Natural killer cell (primary cell): Measurements from ENCODE around the gene WDR33. TPM values are rescaled to one million over a fixed set of nuclear protein-coding genes. Genes with fewer than 3 reads are reported as not detected.
"Not testable (repeated sequence)": the region's sequence is repeated elsewhere in the genome, so short reads cannot be mapped to it uniquely, and the experiment has no call there.

ENCODE experiments used
- ATAC-seq, 3 donors: fragments of 150-1000 bp in 2 of 3; fragments of 200-7000 bp in 1 of 3; cut with Tn5 transposase; 1 replicate in 1 of 3; 2 replicates in 2 of 3; pipeline ENCODE4 v1.10.0; 2021; ENCODE audit warnings: mild to moderate bottlenecking in 2 of 3, moderate library complexity in 2 of 3
- DNase-seq, 2 donors: peaks; one replicate each; pipeline versions ENCODE4 v3.0.0 to v3.0.0-alpha.2; 2013 to 2021; ENCODE audit warnings: mixed read lengths in 1 of 2
- H3K27ac ChIP-seq: one replicate; pipeline ENCODE4 v1.5.1; 2013; ENCODE audit warnings: mild to moderate bottlenecking, low read length
- H3K27me3 ChIP-seq: one replicate; pipeline ENCODE4 v1.6.1; 2013; ENCODE audit warnings: low read length; ENCODE audit not compliant: control insufficient read depth, insufficient read depth
- H3K36me3 ChIP-seq: one replicate; pipeline ENCODE4 v1.6.1; 2013; ENCODE audit warnings: low read length; ENCODE audit not compliant: control insufficient read depth, insufficient read depth
- H3K4me1 ChIP-seq: one replicate; pipeline ENCODE4 v1.6.1; 2013; ENCODE audit warnings: low read length; ENCODE audit not compliant: control insufficient read depth, insufficient read depth
- H3K4me3 ChIP-seq: one replicate; pipeline ENCODE4 v1.5.1; 2013; ENCODE audit warnings: low read length
- H3K9me3 ChIP-seq: one replicate; pipeline ENCODE4 v1.6.1; 2013; ENCODE audit warnings: low read length; ENCODE audit not compliant: control insufficient read depth, insufficient read depth
- H3K27ac Mint-ChIP-seq, 2 donors: one replicate each; pipeline ENCODE4 v1.8.0; 2022; ENCODE audit warnings: mild to moderate bottlenecking in 2 of 2, mixed read lengths in 2 of 2, moderate library complexity in 1 of 2
- H3K27me3 Mint-ChIP-seq, 2 donors: one replicate each; pipeline ENCODE4 v1.8.0; 2022; ENCODE audit warnings: low read depth in 2 of 2, mixed read lengths in 2 of 2
- H3K36me3 Mint-ChIP-seq: one replicate; pipeline ENCODE4 v1.8.0; 2022; ENCODE audit warnings: mixed read lengths
- H3K4me1 Mint-ChIP-seq, 2 donors: one replicate each; pipeline ENCODE4 v1.8.0; 2022; ENCODE audit warnings: mixed read lengths in 2 of 2
- H3K4me3 Mint-ChIP-seq: one replicate; pipeline ENCODE4 v1.8.0; 2022; ENCODE audit warnings: mild to moderate bottlenecking, moderate library complexity, mixed read lengths
- H3K9me3 Mint-ChIP-seq, 2 donors: one replicate each; pipeline ENCODE4 v1.8.0; 2022; ENCODE audit warnings: mixed read lengths in 2 of 2
- CTCF ChIP-seq: fragments of 200-600 bp; IDR thresholded peaks from one replicate; pipeline ENCODE4 v1.8.0; 2022; ENCODE audit warnings: antibody characterized with exemption
- whole genome bisulfite sequencing: methylation state at CpG from one replicate; pipeline ENCODE4 v1.1.7; 2013; ENCODE audit warnings: missing lambda C conversion rate; ENCODE audit not compliant: insufficient coverage; 5-methylcytosine and 5-hydroxymethylcytosine counted together
- intact Hi-C: fragments of 100-400 bp; cut with micrococcal nuclease; formaldehyde crosslinking; loops from one replicate; pipeline ENCODE4 v1.14.2; 2022
- total RNA-seq, 4 donors: library from RNA; stranded (reverse); fragments of 120-200 nt in 1 of 4; gene quantifications; one replicate each; pipeline versions ENCODE4 v1.2.3 to v1.2.4, GENCODE V29; 2013 to 2022

WDR33 gene
- total RNA-seq, 3 donors from 2014 or later (not counting 1 experiment from before 2014, with no cell fraction given): 55.2 to 78.4 (median 55.3) TPM

- Histone ChIP-seq H3K9me3 (no peaks in the 10 kb centered on the region), H3K4me1 (peaks cover under 1% of the 10 kb centered on the region), H3K36me3 (peaks cover 32% of the 10 kb centered on the region), H3K27me3 (no peaks in the 10 kb centered on the region), H3K4me3 (no peak overlapping the region), H3K27ac (no peak overlapping the region)
- no peaks in the 10 kb centered on the region for H3K36me3 Mint-ChIP-seq
- ATAC-seq: no peak
- intact Hi-C loops: no loop called here
- peak overlapping the region in 1 of 2 donors; percentile 45 for H3K27ac Mint-ChIP-seq
- TF ChIP-seq CTCF: no peak
- H3K4me1 Mint-ChIP-seq: peaks cover 23 to 25% of the 10 kb centered on the region in 2 donors
- no peak for DNase-seq
- WGBS: 94% methylated on average over 8 of the region's 9 CpGs
- no peaks in the 10 kb centered on the region for H3K9me3 Mint-ChIP-seq
- no peaks in the 10 kb centered on the region for H3K27me3 Mint-ChIP-seq
- no peak overlapping the region for H3K4me3 Mint-ChIP-seq
These were observed 39.8 kb downstream of the WDR33 start for GRCh38 chr2:127770973-127771735.

DNA sequence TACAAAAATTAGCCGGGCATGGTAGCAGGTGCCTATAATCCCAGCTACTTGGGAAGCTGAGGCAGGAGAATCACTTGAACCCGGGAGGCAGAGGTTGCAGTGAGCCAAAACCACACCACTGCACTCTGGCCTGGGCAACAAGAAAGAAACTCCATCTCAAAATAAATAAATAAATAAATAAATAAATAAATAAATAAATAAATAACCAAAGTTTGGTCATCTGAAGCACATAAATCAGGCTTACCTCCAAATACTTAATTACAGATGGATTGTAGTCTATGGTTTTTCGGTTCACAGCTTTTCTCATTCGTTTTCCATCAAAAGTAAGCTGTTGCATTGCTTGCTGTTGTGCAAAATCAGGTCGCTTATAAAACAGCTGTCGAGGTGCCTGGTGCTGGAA, 40.4 kb downstream of the WDR33 start:
- H3K4me3 ChIP-seq, ATAC-seq, H3K9me3 Mint-ChIP-seq, H3K9me3 ChIP-seq, H3K4me1 ChIP-seq, DNase-seq, H3K27me3 Mint-ChIP-seq, H3K4me3 Mint-ChIP-seq, intact Hi-C loops, H3K27ac ChIP-seq, H3K36me3 Mint-ChIP-seq, H3K27ac Mint-ChIP-seq, H3K27me3 ChIP-seq: not testable (repeated sequence)
- peaks cover 17 to 19% of the 10 kb centered on the region in 2 donors for H3K4me1 Mint-ChIP-seq
- WGBS: 100% methylated on average over 5 of the region's 6 CpGs
- peaks cover 32% of the 10 kb centered on the region for H3K36me3 ChIP-seq

- Histone ChIP-seq H3K27me3 (no peaks in the 10 kb centered on the region), H3K27ac (no peak overlapping the region), H3K4me1 (no peaks in the 10 kb centered on the region), H3K4me3 (no peak overlapping the region), H3K36me3 (peaks cover 42% of the 10 kb centered on the region), H3K9me3 (no peaks in the 10 kb centered on the region)
- intact Hi-C loops: no loop called here
- no peak for ATAC-seq
- no peaks in the 10 kb centered on the region for H3K9me3 Mint-ChIP-seq
- peak overlapping the region; percentile 11 to 64 for H3K27ac Mint-ChIP-seq
- DNase-seq: no peak
- H3K36me3 Mint-ChIP-seq: no peaks in the 10 kb centered on the region
- no peaks in the 10 kb centered on the region for H3K27me3 Mint-ChIP-seq
- H3K4me3 Mint-ChIP-seq: no peak overlapping the region
- WGBS: 86% methylated on average over 1 of the region's 2 CpGs
- H3K4me1 Mint-ChIP-seq: peaks cover 16 to 17% of the 10 kb centered on the region in 2 donors
- no peak for TF ChIP-seq CTCF
These were observed 41.4 kb downstream of the WDR33 start for GRCh38 chr2:127769587-127769986.

DNA sequence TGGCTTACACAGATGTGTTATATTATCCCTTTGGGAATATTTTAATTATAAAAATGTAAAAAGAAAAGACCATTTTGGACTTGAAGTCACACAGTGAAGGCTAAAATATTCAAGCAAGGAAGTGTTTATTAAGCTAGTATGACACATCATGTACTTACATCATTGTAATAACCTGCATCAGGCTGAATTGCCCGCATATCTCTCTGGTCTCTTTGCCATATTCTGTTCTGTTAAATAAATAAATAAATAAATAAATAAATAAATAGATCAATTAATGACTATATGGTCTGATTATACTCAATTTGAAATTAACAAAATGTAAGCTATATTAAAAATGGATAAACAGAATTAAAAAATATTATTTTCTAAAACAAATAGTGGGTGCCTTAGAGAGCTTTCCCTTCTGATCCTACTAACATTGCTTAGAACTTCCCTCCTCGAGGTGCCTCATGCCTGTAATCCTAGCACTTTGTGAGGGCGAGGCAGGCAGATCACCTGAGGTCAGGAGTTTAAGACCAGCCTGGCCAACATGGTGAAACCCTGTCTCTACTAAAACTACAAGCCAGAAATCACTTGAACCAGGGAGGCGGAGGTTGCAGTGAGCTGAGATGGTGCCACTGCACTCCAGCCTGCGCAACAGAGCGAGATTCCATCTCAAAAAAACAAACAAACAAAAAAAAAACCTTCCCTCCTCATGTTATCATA, 42.0 kb downstream of the WDR33 start:
- H3K27me3 Mint-ChIP-seq: no peaks in the 10 kb centered on the region
- H3K27ac ChIP-seq: no peak overlapping the region
- ATAC-seq (no peak), DNase-seq (no peak)
- WGBS: 93% methylated on average over 5 of the region's 6 CpGs
- intact Hi-C loops: no loop called here
- no peaks in the 10 kb centered on the region for H3K4me1 ChIP-seq
- peak overlapping the region; percentile 11 to 64 for H3K27ac Mint-ChIP-seq
- no peak for TF ChIP-seq CTCF
- no peaks in the 10 kb centered on the region for H3K9me3 Mint-ChIP-seq
- no peak overlapping the region for H3K4me3 ChIP-seq
- peaks cover 48% of the 10 kb centered on the region for H3K36me3 ChIP-seq
- H3K9me3 ChIP-seq: no peaks in the 10 kb centered on the region
- H3K4me1 Mint-ChIP-seq: peaks cover 16 to 17% of the 10 kb centered on the region in 2 donors
- H3K36me3 Mint-ChIP-seq: no peaks in the 10 kb centered on the region
- no peak overlapping the region for H3K4me3 Mint-ChIP-seq
- no peaks in the 10 kb centered on the region for H3K27me3 ChIP-seq
